Uterus (tissue), 4 donors: ENCODE measurements around the gene PTCRA. TPM values are rescaled to one million over a fixed set of nuclear protein-coding genes. Genes with fewer than 3 reads are reported as not detected.

Experiments used
- DNase-seq, 2 donors: peaks; one replicate each; pipeline ENCODE4 v3.0.0-alpha.2; 2019 to 2020
- H3K27ac ChIP-seq, 2 donors: fragments of 200-600 bp; sonication (generic); 1 replicate in 1 of 2; 2 replicates in 1 of 2; pipeline ENCODE4 v1.5.1; 2016 to 2018
- H3K27me3 ChIP-seq, 2 donors: fragments of 200-600 bp; sonication (generic); one replicate each; pipeline ENCODE4 v1.5.1; 2018 to 2019; ENCODE audit warnings: control low read depth in 1 of 2
- H3K36me3 ChIP-seq, 2 donors: fragments of 200-600 bp; sonication (generic); one replicate each; pipeline ENCODE4 v1.5.1; 2019; ENCODE audit warnings: control low read depth in 1 of 2
- H3K4me1 ChIP-seq, 2 donors: fragments of 200-600 bp; sonication (generic); one replicate each; pipeline ENCODE4 v1.5.1; 2018 to 2019; ENCODE audit warnings: control low read depth in 1 of 2
- H3K4me3 ChIP-seq, 2 donors: fragments of 200-600 bp; sonication (generic); 1 replicate in 1 of 2; 2 replicates in 1 of 2; pipeline ENCODE4 v1.5.1; 2018 to 2019; ENCODE audit warnings: mild to moderate bottlenecking in 1 of 2
- H3K9me3 ChIP-seq, 2 donors: fragments of 200-600 bp; sonication (generic); one replicate each; pipeline ENCODE4 v1.5.1; 2019; ENCODE audit warnings: control low read depth in 1 of 2
- POLR2A ChIP-seq, 2 donors: fragments of 450-650 bp; IDR thresholded peaks; one replicate each; pipeline ENCODE4 v1.6.1; 2016; ENCODE audit warnings: antibody characterized with exemption in 2 of 2, mild to moderate bottlenecking in 1 of 2, moderate library complexity in 1 of 2
- intact Hi-C: fragments of 100-400 bp; cut with DNase I; formaldehyde crosslinking; loops from one replicate; pipeline ENCODE4 v1.15.1; 2023; ENCODE audit warnings: low total_unique reads
- total RNA-seq, 4 donors: library from RNA; depleted of rRNA in 3 of 4; stranded (reverse); fragments of >200 nt in 3 of 4; gene quantifications; one replicate each; pipeline versions ENCODE4 v1.1.0 to v1.2.4, GENCODE V29; 2014 to 2023
- TF ChIP-seq, protein P1 (sequence below), 4 experiments: fragments of 200-600 bp in 2 of 4; fragments of 450-650 bp in 2 of 4; sonication (generic) in 2 of 4; IDR thresholded peaks; one replicate each; pipeline ENCODE4 v1.5.1; 2016 to 2019; ENCODE audit warnings: antibody characterized with exemption in 4 of 4, mild to moderate bottlenecking in 2 of 4, moderate library complexity in 1 of 4
- donor health status: DM: yes; HTN: yes; CAD: no.

The PTCRA gene, protein sequence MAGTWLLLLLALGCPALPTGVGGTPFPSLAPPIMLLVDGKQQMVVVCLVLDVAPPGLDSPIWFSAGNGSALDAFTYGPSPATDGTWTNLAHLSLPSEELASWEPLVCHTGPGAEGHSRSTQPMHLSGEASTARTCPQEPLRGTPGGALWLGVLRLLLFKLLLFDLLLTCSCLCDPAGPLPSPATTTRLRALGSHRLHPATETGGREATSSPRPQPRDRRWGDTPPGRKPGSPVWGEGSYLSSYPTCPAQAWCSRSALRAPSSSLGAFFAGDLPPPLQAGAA
- 1 to 10 TPM in 1 of 4 donors, not detected in 3; 2.0 TPM for total RNA-seq

DNA sequence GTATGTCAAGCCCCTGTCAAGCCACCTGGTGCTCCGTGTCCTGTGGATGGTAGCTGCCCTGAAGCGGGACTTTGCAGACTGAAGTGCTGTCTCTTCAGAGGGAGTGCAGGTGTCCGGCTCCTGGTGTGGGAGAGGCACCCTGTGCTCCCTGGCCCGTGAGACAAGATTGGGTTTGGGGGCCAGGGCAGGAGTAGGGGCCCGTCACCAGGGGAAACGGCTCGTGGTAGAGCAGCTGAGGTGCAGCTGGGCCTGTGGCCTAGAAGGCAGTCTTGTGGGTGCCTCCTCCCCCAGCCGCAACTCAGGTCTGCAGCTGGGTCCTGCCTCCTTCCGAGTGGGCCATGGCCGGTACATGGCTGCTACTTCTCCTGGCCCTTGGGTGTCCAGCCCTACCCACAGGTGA lies at the start of gene PTCRA:
PTCRA (plus strand) TSS at position 322 of the 400 bp plus-strand sequence; CDS start at position 339, 17 bp downstream.
- intact Hi-C loops = no loop called here
- peaks cover 0 to 6% of the 10 kb centered on the region in 2 donors for H3K4me1 ChIP-seq

DNA sequence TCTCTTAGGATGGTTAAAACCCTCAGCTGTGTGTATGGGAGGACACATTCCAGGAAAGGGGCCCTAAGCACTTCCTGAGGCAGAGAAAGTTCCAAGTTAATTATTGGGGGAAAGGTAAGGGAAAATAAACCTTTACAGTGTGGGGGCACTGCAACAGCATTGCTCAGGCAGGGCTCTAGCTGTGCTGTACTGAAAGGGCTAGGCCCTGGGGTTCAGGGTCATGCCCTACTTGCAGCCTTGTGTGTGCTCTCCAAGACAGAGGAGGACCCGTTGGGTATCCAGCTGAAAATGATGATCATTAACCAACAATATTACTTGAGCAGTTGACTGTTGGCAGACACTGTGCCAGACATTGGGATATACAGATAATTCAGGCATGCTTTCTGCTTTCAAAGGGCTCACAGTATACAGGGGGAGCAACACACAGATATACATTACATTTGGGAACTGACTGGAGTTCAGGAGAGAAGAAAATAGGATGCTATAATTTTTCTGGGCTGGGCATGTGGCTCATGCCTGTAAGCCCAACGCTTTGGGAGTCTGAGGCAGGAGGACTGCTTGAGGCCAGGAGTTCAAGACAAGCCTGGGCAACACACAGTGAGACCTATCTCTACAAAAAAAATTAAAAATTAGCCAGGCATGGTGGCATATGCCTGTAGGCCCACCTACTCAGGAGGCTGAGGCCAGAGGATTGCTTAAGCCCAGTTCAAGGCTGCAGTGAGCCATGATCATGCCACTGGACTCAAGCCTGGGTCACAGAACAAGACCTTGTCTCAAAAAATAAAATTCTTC lies 45.5 kb upstream of the PTCRA start:
- TF ChIP-seq POLR2A (IDR thresholded peaks at IDR 0.05) = no peak
- TF ChIP-seq, protein P1, sequence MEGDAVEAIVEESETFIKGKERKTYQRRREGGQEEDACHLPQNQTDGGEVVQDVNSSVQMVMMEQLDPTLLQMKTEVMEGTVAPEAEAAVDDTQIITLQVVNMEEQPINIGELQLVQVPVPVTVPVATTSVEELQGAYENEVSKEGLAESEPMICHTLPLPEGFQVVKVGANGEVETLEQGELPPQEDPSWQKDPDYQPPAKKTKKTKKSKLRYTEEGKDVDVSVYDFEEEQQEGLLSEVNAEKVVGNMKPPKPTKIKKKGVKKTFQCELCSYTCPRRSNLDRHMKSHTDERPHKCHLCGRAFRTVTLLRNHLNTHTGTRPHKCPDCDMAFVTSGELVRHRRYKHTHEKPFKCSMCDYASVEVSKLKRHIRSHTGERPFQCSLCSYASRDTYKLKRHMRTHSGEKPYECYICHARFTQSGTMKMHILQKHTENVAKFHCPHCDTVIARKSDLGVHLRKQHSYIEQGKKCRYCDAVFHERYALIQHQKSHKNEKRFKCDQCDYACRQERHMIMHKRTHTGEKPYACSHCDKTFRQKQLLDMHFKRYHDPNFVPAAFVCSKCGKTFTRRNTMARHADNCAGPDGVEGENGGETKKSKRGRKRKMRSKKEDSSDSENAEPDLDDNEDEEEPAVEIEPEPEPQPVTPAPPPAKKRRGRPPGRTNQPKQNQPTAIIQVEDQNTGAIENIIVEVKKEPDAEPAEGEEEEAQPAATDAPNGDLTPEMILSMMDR (IDR thresholded peaks at IDR 0.05) = no peak
- no peak overlapping the region for H3K27ac ChIP-seq
- H3K4me3 ChIP-seq = no peak overlapping the region
- no peak for DNase-seq
- no peaks in the 10 kb centered on the region for H3K27me3 ChIP-seq
- no peaks in the 10 kb centered on the region for H3K9me3 ChIP-seq
- intact Hi-C loops = no loop called here
- H3K4me1 ChIP-seq = no peaks in the 10 kb centered on the region
- no peaks in the 10 kb centered on the region for H3K36me3 ChIP-seq

More for the DNA sequence above, at the start of gene PTCRA:
- H3K27me3 ChIP-seq = peaks cover 0 to 6% of the 10 kb centered on the region in 2 donors
- DNase-seq = no peak
- TF ChIP-seq POLR2A (IDR thresholded peaks at IDR 0.05) = no peak
- TF ChIP-seq, protein P1 (IDR thresholded peaks at IDR 0.05) = no peak
- H3K27ac ChIP-seq = no peak within 1 kb of the TSS
- H3K36me3 ChIP-seq = no peaks in the 10 kb centered on the region
- H3K9me3 ChIP-seq = no peaks in the 10 kb centered on the region
- H3K4me3 ChIP-seq = no peak within 1 kb of the TSS

DNA sequence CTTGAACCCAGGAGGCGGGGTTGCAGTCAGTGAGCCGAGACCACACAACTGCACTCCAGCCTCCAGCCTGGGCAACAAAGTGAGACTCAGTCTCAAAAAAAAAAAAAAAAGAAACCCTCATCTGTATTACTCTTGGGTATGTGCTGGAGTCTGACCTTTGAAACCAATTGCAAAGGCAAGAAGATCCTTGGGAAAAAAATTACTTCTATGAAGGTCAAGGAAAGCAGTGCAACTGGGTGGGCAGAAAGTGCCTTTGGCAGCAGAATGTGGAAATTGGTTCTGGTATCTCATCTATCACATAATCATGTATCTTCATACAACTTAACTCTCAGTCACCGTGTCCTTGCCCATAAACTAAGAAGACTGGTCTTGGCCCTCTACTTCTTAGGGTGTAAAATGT lies 44.1 kb upstream of the PTCRA start:
- no peaks in the 10 kb centered on the region for H3K9me3 ChIP-seq
- TF ChIP-seq, protein P1 (IDR thresholded peaks at IDR 0.05) = no peak
- no peak for TF ChIP-seq POLR2A (IDR thresholded peaks at IDR 0.05)
- H3K27ac ChIP-seq = no peak overlapping the region
- H3K4me1 ChIP-seq = no peaks in the 10 kb centered on the region
- DNase-seq = no peak
- no peaks in the 10 kb centered on the region for H3K36me3 ChIP-seq
- H3K4me3 ChIP-seq = no peak overlapping the region
- intact Hi-C loops = no loop called here
- H3K27me3 ChIP-seq = no peaks in the 10 kb centered on the region

DNA sequence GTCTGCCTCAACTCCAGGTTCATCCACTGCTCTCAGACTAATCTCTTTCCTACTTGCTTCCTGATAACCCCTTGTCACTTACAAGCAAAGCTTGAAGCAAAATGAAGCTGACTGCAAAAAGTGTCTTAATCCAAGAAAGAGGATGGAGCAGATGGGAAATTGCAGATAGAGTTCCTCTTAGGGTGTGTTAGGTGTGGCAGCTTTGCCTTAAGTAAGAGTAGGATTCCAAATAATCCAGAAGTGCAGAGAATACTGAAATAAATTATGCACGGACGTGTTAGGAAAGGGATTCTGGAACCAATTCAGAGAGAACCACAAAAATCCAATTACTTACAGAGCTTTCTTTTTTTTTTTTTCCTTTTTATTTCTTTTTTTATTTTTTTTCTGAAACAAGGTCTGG lies 42.5 kb upstream of the PTCRA start:
- Histone ChIP-seq H3K4me3 (no peak overlapping the region), H3K27ac (no peak overlapping the region), H3K4me1 (no peaks in the 10 kb centered on the region), H3K36me3 (no peaks in the 10 kb centered on the region), H3K27me3 (no peaks in the 10 kb centered on the region), H3K9me3 (no peaks in the 10 kb centered on the region)
- TF ChIP-seq POLR2A (IDR thresholded peaks at IDR 0.05) = no peak
- TF ChIP-seq, protein P1 (IDR thresholded peaks at IDR 0.05) = no peak
- intact Hi-C loops = no loop called here
- DNase-seq = no peak

DNA sequence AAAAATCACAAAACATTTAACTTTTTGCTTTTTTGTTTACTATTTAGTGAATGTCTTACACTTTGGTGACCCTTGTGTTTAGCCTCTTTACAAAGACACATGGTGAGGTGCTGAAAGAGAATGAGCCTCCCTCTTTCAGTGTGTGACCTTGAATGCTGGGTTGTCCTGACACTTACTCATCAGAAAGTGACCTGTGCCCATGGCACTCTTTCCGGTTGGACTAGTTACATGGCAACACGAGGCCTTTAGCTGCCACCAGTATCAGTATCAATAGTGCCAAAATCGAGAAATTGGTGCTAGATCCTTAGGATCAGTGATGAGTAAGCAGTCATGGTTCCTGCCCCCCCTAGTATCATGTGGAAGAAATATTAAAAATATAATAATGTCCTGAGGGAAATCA lies 38.2 kb upstream of the PTCRA start:
- TF ChIP-seq, protein P1 (IDR thresholded peaks at IDR 0.05) = no peak
- Histone ChIP-seq H3K27ac (peak overlapping the region in 1 of 2 donors; percentile 4), H3K4me1 (no peaks in the 10 kb centered on the region), H3K9me3 (no peaks in the 10 kb centered on the region), H3K36me3 (no peaks in the 10 kb centered on the region), H3K27me3 (no peaks in the 10 kb centered on the region), H3K4me3 (no peak overlapping the region)
- DNase-seq = no peak
- intact Hi-C loops = no loop called here
